HEK293T (cell line): Measurements from ENCODE around the gene SLC9C1.

ENCODE experiments used
- ELF4 ChIP-seq: fragments of 450-650 bp; IDR thresholded peaks from 2 replicates; pipeline ENCODE4 v1.6.1; 2017; ENCODE audit warnings: antibody characterized with exemption
- FOXM1 ChIP-seq: fragments of 450-650 bp; IDR thresholded peaks from 2 replicates; pipeline ENCODE4 v1.6.1; 2017; ENCODE audit warnings: mild to moderate bottlenecking, borderline replicate concordance
- L3MBTL2 ChIP-seq: fragments of 450-650 bp; conservative IDR thresholded peaks from 2 replicates; pipeline ENCODE4 v1.6.1; 2016; ENCODE audit warnings: mild to moderate bottlenecking
- SP1 ChIP-seq: fragments of 450-650 bp; IDR thresholded peaks from 2 replicates; pipeline ENCODE4 v1.6.1; 2017
- SUZ12 ChIP-seq: fragments of 450-650 bp; IDR thresholded peaks from 2 replicates; pipeline ENCODE4 v1.6.1; 2016; ENCODE audit warnings: mild to moderate bottlenecking
- TARDBP ChIP-seq: fragments of 450-650 bp; IDR thresholded peaks from 2 replicates; pipeline ENCODE4 v1.6.1; 2016
- ZNF384 ChIP-seq: fragments of 450-650 bp; IDR thresholded peaks from 2 replicates; pipeline ENCODE4 v1.6.1; 2016

GRCh38 chr3:112132975-112133448, 161.0 kb downstream of the SLC9C1 start, which contains the start of gene GCSAM:
- TF ChIP-seq SP1 = no peak
- TF ChIP-seq SUZ12 = no peak
- TF ChIP-seq L3MBTL2 = no peak
- TF ChIP-seq ZNF384 = no peak
- TF ChIP-seq FOXM1 = no peak
- TF ChIP-seq ELF4 = no peak
- TF ChIP-seq TARDBP = no peak
